Upper lobe of left lung (tissue), 6 donors: ENCODE measurements around the gene ATOH8. TPM values are rescaled to one million over a fixed set of nuclear protein-coding genes. Genes with fewer than 3 reads are reported as not detected.
A peak's percentile ranks its signal among the peaks of the same experiment; 100 is the strongest.

Experiments
- ATAC-seq, 2 donors: fragments of 200-7000 bp; cut with Tn5 transposase; one replicate each; pipeline ENCODE4 v1.9.1; 2022; ENCODE audit warnings: mild to moderate bottlenecking in 2 of 2, moderate library complexity in 2 of 2; ENCODE audit not compliant: low FRiP score in 2 of 2
- DNase-seq, 2 donors: peaks; one replicate each; pipeline ENCODE4 v3.0.0-alpha.2; 2019 to 2020
- H3K27ac ChIP-seq, 4 donors: fragments of 200-600 bp; sonication (generic); one replicate each; pipeline ENCODE4 v1.5.1; 2016 to 2019
- H3K27me3 ChIP-seq, 4 donors: fragments of 200-600 bp; sonication (generic); one replicate each; pipeline ENCODE4 v1.5.1; 2017 to 2019
- H3K36me3 ChIP-seq, 4 donors: fragments of 200-600 bp; sonication (generic); one replicate each; pipeline ENCODE4 v1.5.1; 2016 to 2019
- H3K4me1 ChIP-seq, 4 donors: fragments of 200-600 bp; sonication (generic); one replicate each; pipeline ENCODE4 v1.5.1; 2018 to 2019
- H3K4me3 ChIP-seq, 4 donors: fragments of 200-600 bp; sonication (generic); one replicate each; pipeline ENCODE4 v1.5.1; 2017 to 2019; ENCODE audit warnings: mild to moderate bottlenecking in 2 of 4, moderate library complexity in 1 of 4
- H3K9me3 ChIP-seq, 4 donors: fragments of 200-600 bp; sonication (generic); one replicate each; pipeline ENCODE4 v1.5.1; 2018 to 2019
- CTCF ChIP-seq, 6 experiments: fragments of 450-650 bp in 4 of 6; fragments of 200-600 bp in 2 of 6; sonication (generic) in 2 of 6; IDR thresholded peaks; one replicate each; pipeline ENCODE4 v1.5.1; 2016 to 2019; ENCODE audit warnings: antibody characterized with exemption in 6 of 6
- EP300 ChIP-seq, 4 donors: sonication (generic); formaldehyde crosslinking; IDR thresholded peaks; one replicate each; pipeline ENCODE4 v1.5.1; 2017; ENCODE audit warnings: antibody characterized with exemption in 4 of 4, control low read depth in 2 of 4
- POLR2A ChIP-seq, 4 donors: fragments of 450-650 bp; IDR thresholded peaks; one replicate each; pipeline ENCODE4 v1.5.1; 2016 to 2017; ENCODE audit warnings: antibody characterized with exemption in 4 of 4, mild to moderate bottlenecking in 2 of 4
- POLR2AphosphoS5 ChIP-seq, 2 donors: sonication (generic); formaldehyde crosslinking; IDR thresholded peaks; one replicate each; pipeline ENCODE4 v1.5.1; 2017; ENCODE audit warnings: antibody characterized with exemption in 2 of 2
- WGBS, 2 donors: methylation state at CpG; one replicate each; pipeline ENCODE4 v1.1.5; 2017 to 2018; 5-methylcytosine and 5-hydroxymethylcytosine counted together
- total RNA-seq, 6 donors: library from RNA; depleted of rRNA in 4 of 6; stranded (reverse); fragments of >200 nt in 4 of 6; gene quantifications; one replicate each; pipeline versions ENCODE4 v1.1.0 to v1.2.1, GENCODE V29; 2016 to 2021
- donor health status: DM: no; HTN: no; CAD: no; lungs with moderate emphysema.
- donor health status: DM: no; HTN: yes; CAD: no; lungs with severe emphysema.

ATOH8 gene
- total RNA-seq, 6 donors from 2014 or later = 60.2 to 121 (median 85.1) TPM

- H3K4me1 ChIP-seq = peaks cover 30 to 58% (median 41%) of the 10 kb centered on the region in 4 donors
- TF ChIP-seq POLR2AphosphoS5 (IDR thresholded peaks at IDR 0.05) = no peak
- TF ChIP-seq POLR2A (IDR thresholded peaks at IDR 0.05) = no peak
- TF ChIP-seq EP300 (IDR thresholded peaks at IDR 0.05) = no peak
- TF ChIP-seq CTCF (IDR thresholded peaks at IDR 0.05) = no peak
- H3K27me3 ChIP-seq = no peaks in the 10 kb centered on the region
- H3K36me3 ChIP-seq = peaks cover 0 to 10% (median 0%) of the 10 kb centered on the region in 4 donors
- H3K9me3 ChIP-seq = peaks cover 0 to 2% (median 0%) of the 10 kb centered on the region in 4 donors
- ATAC-seq = peak in 1 of 2 donors; percentile 3
- no peak overlapping the region for H3K4me3 ChIP-seq
- 84 to 88% methylated on average over 6 of the region's 6 CpGs for WGBS, 2 donors
- no peak for DNase-seq
- peak overlapping the region in 3 of 4 donors; percentile 59 to 74 (median 71) for H3K27ac ChIP-seq
Observed at GRCh38 chr2:85796046-85796340, 42.2 kb downstream of the ATOH8 start.

GRCh38 chr2:85796341-85797262 lies 42.8 kb downstream of the ATOH8 start:
- Histone ChIP-seq H3K27ac (peak overlapping the region in 3 of 4 donors; percentile 59 to 74 (median 71)), H3K4me3 (no peak overlapping the region), H3K9me3 (peaks cover 0 to 2% (median 0%) of the 10 kb centered on the region in 4 donors), H3K27me3 (no peaks in the 10 kb centered on the region), H3K36me3 (peaks cover 0 to 9% (median 0%) of the 10 kb centered on the region in 4 donors), H3K4me1 (peaks cover 29 to 57% (median 37%) of the 10 kb centered on the region in 4 donors)
- ATAC-seq (peak; percentile 11 to 29), DNase-seq (peak; percentile 20 to 49)
- TF ChIP-seq POLR2AphosphoS5 (IDR thresholded peaks at IDR 0.05) (peak in 1 of 2 donors; percentile 16), EP300 (IDR thresholded peaks at IDR 0.05) (no peak)
- 66 to 79% methylated on average over 17 to 22 of the region's 22 CpGs for WGBS, 2 donors

- Histone ChIP-seq H3K27me3 (no peaks in the 10 kb centered on the region), H3K4me3 (no peak overlapping the region), H3K4me1 (peaks cover 26 to 50% (median 35%) of the 10 kb centered on the region in 4 donors), H3K36me3 (peaks cover 0 to 2% (median 0%) of the 10 kb centered on the region in 4 donors), H3K27ac (peak overlapping the region in 3 of 4 donors; percentile 59 to 74 (median 71)), H3K9me3 (peaks cover 0 to 2% (median 0%) of the 10 kb centered on the region in 4 donors)
- TF ChIP-seq EP300 (IDR thresholded peaks at IDR 0.05) (no peak), POLR2A (IDR thresholded peaks at IDR 0.05) (no peak), POLR2AphosphoS5 (IDR thresholded peaks at IDR 0.05) (no peak), CTCF (IDR thresholded peaks at IDR 0.05) (no peak)
- no peak for ATAC-seq
- DNase-seq = no peak
- WGBS, 2 donors = 87 to 91% methylated on average over 13 of the region's 13 CpGs
Observed at GRCh38 chr2:85797263-85797660, 43.5 kb downstream of the ATOH8 start.

- peak in 1 of 2 donors; percentile 28 for DNase-seq
- no peaks in the 10 kb centered on the region for H3K27me3 ChIP-seq
- H3K4me3 ChIP-seq = no peak overlapping the region
- WGBS, 2 donors = 63 to 76% methylated on average over 6 of the region's 6 CpGs
- H3K36me3 ChIP-seq = no peaks in the 10 kb centered on the region
- H3K4me1 ChIP-seq = peaks cover 23 to 43% (median 33%) of the 10 kb centered on the region in 4 donors
- peaks cover 0 to 2% (median 0%) of the 10 kb centered on the region in 4 donors for H3K9me3 ChIP-seq
- H3K27ac ChIP-seq = peak overlapping the region in 1 of 4 donors; percentile 71
- no peak for ATAC-seq
- TF ChIP-seq POLR2AphosphoS5 (IDR thresholded peaks at IDR 0.05) (no peak), CTCF (IDR thresholded peaks at IDR 0.05) (peak; percentile 9 to 50 (median 25))
Observed at GRCh38 chr2:85797921-85798320, 44.1 kb downstream of the ATOH8 start.

- 74 to 81% methylated on average over 7 to 11 of the region's 11 CpGs for WGBS, 2 donors
- Histone ChIP-seq H3K27me3 (no peaks in the 10 kb centered on the region), H3K4me3 (no peak overlapping the region), H3K36me3 (no peaks in the 10 kb centered on the region), H3K27ac (no peak overlapping the region), H3K4me1 (peaks cover 17 to 31% (median 26%) of the 10 kb centered on the region in 4 donors), H3K9me3 (peaks cover 0 to 2% (median 0%) of the 10 kb centered on the region in 4 donors)
- TF ChIP-seq POLR2A (IDR thresholded peaks at IDR 0.05) (no peak), CTCF (IDR thresholded peaks at IDR 0.05) (no peak), EP300 (IDR thresholded peaks at IDR 0.05) (no peak), POLR2AphosphoS5 (IDR thresholded peaks at IDR 0.05) (no peak)
- DNase-seq (peak; percentile 40 to 72), ATAC-seq (no peak)
Observed at GRCh38 chr2:85799215-85799956, 45.6 kb downstream of the ATOH8 start.
